Stimulated activated CD4-positive, alpha-beta T cell treated with anti-CD3 and anti-CD28 coated beads, TNF-alpha, amount 100 ng/mL, for 4 hours (primary cell): ENCODE measurements around the gene FES.
A peak's percentile ranks its signal among the peaks of the same experiment; 100 is the strongest.
"Not testable (repeated sequence)": the region's sequence is repeated elsewhere in the genome, so short reads cannot be mapped to it uniquely, and the experiment has no call there.

Experiments used
- DNase-seq, 3 experiments: peaks; one replicate each; pipeline ENCODE4 v3.0.0-alpha.2; 2020; ENCODE audit warnings: low read depth in 3 of 3

FES gene

DNA sequence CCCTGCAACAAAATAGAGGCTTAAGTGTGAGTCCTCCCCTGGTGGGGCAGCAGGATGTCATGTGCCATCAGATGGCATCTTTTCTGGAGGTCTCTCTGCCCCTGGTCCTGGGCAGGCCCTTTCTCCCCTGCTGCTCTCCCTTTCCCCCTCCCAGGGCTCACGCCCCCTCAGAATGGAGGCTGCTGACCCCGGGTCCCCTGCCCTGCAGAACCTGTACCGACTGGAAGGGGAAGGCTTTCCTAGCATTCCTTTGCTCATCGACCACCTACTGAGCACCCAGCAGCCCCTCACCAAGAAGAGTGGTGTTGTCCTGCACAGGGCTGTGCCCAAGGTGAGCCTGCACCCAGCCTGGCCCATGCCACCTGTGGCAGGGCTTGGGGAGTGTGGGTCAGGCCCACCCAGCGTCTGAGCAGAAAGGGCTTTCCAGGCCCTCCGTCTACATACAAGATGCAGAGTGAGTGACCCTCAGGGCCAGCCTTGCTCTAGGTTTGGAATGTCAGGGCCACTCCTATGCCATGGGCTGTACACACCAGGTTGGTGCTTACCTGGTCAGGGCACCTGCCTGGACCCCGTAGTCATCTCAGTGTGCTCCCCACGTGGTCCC lies 7.1 kb downstream of the FES start:
- no peak for DNase-seq

GRCh38 chr15:90892023-90892422 lies 7.7 kb downstream of the FES start:
- DNase-seq = no peak

DNA sequence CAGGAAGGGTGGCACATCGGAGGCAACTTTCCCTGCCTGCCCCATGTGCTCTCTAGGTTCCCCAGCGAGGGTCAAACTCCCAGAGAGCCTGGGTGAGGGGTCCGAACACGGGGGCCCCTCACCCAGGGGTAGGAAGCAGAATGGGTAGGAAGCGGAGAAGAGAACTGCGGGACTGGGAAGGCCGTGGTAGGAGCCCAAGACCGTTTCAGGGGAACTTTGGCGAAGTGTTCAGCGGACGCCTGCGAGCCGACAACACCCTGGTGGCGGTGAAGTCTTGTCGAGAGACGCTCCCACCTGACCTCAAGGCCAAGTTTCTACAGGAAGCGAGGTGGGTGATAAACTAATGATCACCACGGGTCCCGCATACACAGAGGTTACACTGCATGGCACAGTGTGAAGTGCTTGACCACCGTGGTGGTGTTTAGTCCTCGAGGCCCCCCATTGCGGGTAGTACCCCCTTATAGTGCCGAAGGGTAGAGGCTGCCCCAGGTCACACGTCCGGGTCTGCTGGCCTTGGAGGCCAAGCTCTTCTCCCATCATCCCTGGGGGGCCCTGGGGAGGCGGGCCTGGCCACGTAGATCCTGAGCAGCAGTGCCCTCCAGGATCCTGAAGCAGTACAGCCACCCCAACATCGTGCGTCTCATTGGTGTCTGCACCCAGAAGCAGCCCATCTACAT lies 8.3 kb downstream of the FES start:
- no peak for DNase-seq

GRCh38 chr15:90893175-90894090 lies 9.1 kb downstream of the FES start:
- DNase-seq = no peak

- no peak for DNase-seq
Observed at GRCh38 chr15:90895571-90896117, 11.3 kb downstream of the FES start.

DNA sequence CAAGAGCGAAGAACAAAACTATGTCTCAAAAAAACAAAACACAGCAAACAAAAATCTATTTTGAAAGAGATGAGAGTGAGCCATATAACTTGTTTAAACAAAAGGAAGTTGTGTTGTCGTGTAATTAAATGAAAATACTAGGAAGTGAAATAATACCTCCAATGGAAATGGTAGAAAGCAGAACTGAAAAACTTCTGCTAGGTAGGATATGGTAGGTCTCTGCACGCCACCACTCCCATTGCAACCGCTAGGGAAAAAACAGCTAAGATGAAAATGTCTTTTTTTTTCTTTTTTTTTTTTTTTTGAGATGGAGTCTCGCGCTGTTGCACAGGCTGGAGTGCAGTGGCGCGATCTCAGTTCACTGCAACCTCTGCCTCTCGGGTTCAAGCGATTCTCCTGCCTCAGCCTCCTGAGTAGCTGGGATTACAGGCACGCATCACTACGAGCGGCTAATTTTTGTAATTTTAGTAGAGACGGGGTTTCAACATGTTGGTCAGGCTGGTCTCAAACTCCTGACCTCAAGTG lies 12.9 kb downstream of the FES start:
- not testable (repeated sequence) for DNase-seq

GRCh38 chr15:90901175-90902039 lies 17.1 kb downstream of the FES start:
- no peak for DNase-seq

DNA sequence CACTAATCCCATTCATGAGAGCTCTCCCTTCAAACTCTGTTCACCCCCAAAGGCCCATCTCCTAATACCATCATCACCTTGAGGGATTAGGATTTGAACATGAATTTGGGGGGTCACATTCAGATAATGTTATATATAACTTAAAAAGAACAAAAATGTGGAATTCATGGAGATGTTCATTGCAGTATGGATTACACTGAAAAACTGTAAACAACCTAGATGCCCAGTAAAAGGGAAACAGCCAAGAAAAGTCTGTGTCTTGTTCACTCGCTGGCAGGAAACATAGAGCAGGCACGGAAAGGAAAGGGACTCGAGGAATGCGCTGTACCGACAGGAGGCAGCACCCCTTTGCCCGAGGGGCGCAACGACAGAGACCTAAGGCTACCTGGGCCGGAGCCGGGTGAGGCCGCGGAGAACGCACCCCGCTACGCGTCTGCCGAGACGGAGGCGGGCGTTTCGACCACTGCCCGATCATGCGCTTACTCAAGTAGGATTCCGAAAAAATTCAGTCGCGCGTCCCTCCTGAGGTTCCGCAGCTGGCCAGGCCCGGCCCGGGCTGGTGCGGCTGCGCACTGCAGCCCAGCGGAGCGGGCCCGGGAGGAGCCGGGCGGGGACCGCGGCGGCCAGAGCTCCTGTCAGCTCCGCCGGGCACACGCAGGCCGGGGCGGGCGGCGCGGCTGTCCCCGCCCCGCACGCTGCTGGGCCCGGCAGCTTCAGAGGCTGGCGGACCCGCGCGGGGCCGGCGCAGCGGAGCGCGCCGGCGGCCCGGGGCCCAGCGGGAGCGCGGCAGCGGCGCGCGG lies 17.9 kb downstream of the FES start:
- peak; percentile 46 to 55 (median 50) for DNase-seq

DNA sequence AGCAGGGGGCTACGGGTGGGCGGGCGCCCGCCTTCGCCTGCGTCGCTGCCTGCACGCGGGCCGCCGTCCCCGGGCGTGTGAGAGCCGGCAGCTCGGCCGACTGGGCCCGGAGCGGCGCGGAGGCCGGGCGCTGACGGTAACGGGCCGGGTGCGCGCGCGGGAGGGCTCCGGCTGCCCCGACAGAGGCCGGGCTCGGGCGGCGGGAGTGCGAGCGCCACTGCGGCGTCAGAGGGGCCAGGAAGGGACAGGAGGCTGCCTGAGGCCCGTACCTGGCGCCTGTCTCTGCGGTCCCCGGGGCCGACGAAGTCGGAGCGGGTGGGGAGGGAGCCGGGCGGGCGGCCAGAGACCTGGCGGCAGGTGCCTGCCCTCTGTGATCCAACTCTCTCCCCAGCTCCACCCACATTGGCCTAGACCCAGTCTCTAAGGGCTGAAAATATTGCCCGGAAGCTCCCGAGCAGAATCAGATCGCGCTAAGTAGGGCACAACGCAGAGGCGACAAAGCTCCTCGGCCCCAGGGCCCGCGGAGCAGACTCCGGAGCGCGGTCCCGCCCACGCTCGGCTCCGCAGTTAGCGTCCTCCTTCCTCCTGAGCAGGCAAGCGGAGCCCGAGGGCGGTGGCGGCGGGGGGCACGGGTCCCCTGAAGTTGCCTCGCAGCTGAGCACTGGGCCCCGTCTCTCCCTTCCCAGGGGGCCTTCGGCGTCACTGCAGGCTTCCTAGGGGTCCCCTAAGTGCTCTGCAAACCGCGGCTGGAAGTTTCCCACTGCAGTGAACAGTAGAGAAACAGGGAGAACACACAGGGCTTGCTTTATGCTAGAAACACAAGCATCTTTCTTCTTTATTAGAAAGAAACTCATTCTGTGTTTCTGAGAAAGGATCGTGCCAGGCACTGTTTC lies 18.8 kb downstream of the FES start, which contains the start of gene MAN2A2:
MAN2A2 (plus strand) TSS at position 463 of the 893 bp plus-strand sequence. CDS start 906 bp downstream, outside the sequence.
- peak; percentile 68 to 72 (median 70) for DNase-seq

DNA sequence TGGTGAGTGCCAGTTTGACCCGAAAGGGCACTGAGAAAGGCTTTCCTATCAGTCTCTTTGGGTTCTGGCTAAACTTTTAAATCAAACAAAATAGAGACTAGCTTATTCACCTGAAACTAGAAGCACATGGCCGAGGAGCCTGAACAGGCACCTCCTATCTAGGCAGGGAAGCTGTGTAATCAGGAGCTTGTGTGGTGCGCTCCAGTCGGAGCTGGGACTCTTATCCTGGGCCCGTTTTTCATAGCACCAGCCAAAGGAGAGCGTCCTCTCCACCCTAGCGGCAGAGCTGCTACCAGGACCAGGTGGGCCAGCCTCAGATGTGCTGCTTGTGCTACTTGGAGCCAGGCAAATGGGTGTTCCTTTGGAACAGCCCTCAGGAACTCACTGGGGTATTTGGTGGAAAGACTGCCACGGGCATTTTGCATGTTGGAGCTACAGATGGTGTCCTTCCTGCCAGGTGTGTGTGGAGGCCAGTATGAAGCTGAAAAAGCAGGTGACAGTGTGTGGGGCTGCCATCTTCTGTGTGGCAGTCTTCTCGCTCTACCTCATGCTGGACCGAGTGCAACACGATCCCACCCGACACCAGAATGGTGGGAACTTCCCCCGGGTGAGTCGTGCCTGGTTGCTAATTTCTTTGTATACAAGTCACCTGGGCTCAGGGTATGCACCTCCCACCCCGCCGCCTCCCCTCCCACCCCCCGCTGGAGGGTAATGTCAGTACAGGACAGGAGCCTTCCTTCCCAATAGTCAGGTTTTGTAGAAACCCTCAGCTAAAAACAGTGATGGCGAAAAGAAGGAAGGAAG lies 19.6 kb downstream of the FES start:
- no peak for DNase-seq

GRCh38 chr15:90904746-90905145 lies 20.4 kb downstream of the FES start:
- no peak for DNase-seq

- no peak for DNase-seq
Observed at GRCh38 chr15:90905306-90906180, 21.2 kb downstream of the FES start.

- DNase-seq = no peak
Observed at GRCh38 chr15:90906181-90906849, 22.0 kb downstream of the FES start.

GRCh38 chr15:90907051-90907660 lies 22.9 kb downstream of the FES start:
- DNase-seq = no peak

- DNase-seq = no peak
Observed at GRCh38 chr15:90907838-90908507, 23.7 kb downstream of the FES start.

- DNase-seq = not testable (repeated sequence)
Observed at GRCh38 chr15:90909449-90909848, 25.1 kb downstream of the FES start.
